Naive thymus-derived CD8-positive, alpha-beta T cell (primary cell): ENCODE results near the gene GRIN3B. TPM values are rescaled to one million over a fixed set of nuclear protein-coding genes. Genes with fewer than 3 reads are reported as not detected.

Experiments used
- ATAC-seq, 2 donors: fragments of 150-1000 bp; cut with Tn5 transposase in 1 of 2; sonication (Bioruptor Pico), chemical (Tn5 transposase) in 1 of 2; 1 replicate in 1 of 2; 2 replicates in 1 of 2; pipeline ENCODE4 v1.10.0; 2021; ENCODE audit warnings: mild to moderate bottlenecking in 2 of 2, moderate library complexity in 2 of 2
- POLR2A ChIA-PET: fragments of 350-600 bp; sonication (Branson Sonifier 250); formaldehyde crosslinking; loops from one replicate; lab custom pipeline; 2021; ENCODE audit warnings: antibody characterized with exemption; lab: Charles Lee
- DNase-seq, 10 donors: peaks; one replicate each; pipeline versions ENCODE4 v3.0.0 to v3.0.0-alpha.2; 2020 to 2022
- H3K27ac Mint-ChIP-seq, 10 donors: one replicate each; pipeline ENCODE4 v1.8.0; 2020 to 2022; ENCODE audit warnings: mild to moderate bottlenecking in 10 of 10, mixed read lengths in 10 of 10, moderate library complexity in 4 of 10, inconsistent platforms in 1 of 10
- H3K27me3 Mint-ChIP-seq, 5 donors: one replicate each; pipeline ENCODE4 v1.8.0; 2021 to 2022; ENCODE audit warnings: mixed read lengths in 5 of 5
- H3K36me3 Mint-ChIP-seq, 3 donors: one replicate each; pipeline ENCODE4 v1.8.0; 2020 to 2022; ENCODE audit warnings: mixed read lengths in 3 of 3, mild to moderate bottlenecking in 2 of 3, inconsistent platforms in 1 of 3
- H3K4me1 Mint-ChIP-seq, 4 donors: one replicate each; pipeline ENCODE4 v1.8.0; 2021 to 2022; ENCODE audit warnings: mixed read lengths in 4 of 4
- H3K4me3 Mint-ChIP-seq, 10 donors: one replicate each; pipeline ENCODE4 v1.8.0; 2020 to 2022; ENCODE audit warnings: mild to moderate bottlenecking in 10 of 10, mixed read lengths in 10 of 10, moderate library complexity in 6 of 10, inconsistent platforms in 1 of 10
- H3K9me3 Mint-ChIP-seq, 9 donors: one replicate each; pipeline ENCODE4 v1.8.0; 2020 to 2022; ENCODE audit warnings: mixed read lengths in 9 of 9, mild to moderate bottlenecking in 3 of 9, inconsistent platforms in 1 of 9, moderate library complexity in 1 of 9
- polyA plus RNA-seq, 3 donors: library from polyadenylated mRNA; unstranded; fragments of 300-500 nt; fragmentation: Illumina TruSeq; gene quantifications; one replicate each; pipeline ENCODE4 v1.2.3, GENCODE V29; 2021
- total RNA-seq, 8 experiments: library from RNA in 2 of 8; stranded (reverse) in 2 of 8; gene quantifications; one replicate each; pipeline ENCODE4 v1.2.3 and lab custom pipeline; 2021 to 2026

GRIN3B gene
- total and polyA plus RNA-seq, 5 experiments from 2014 or later: not detected

DNA sequence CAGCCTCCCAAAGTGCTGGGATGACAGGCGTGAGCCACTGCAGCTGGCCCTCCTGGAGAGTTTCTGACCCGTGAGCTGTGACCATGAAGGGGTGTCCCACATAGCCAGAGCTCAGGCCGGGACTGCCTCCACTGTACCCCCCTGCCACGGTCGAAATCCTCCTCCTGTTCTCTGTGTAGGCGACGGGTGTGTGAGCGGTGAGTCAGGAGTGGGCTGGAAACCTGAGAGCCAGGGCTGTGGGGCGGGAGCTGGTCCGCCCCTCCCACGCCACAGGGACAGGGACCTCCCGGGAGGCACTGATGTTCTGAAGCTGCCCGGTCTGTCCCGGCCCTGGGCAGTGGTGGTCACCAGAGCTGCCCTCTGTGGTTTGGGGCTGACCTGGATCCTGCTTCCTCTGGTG is 12.1 kb upstream of the GRIN3B start:
- no peaks in the 10 kb centered on the region for H3K9me3 Mint-ChIP-seq
- no peaks in the 10 kb centered on the region for H3K27me3 Mint-ChIP-seq
- POLR2A ChIA-PET: interaction anchor here (0.6 to 4.7 kb wide), 3 partner anchors 8 to 102 kb away, joined by 3 to 42 read pairs (median 4); no protein-coding TSS in a partner anchor
- peaks cover 12 to 25% (median 19%) of the 10 kb centered on the region in 4 donors for H3K4me1 Mint-ChIP-seq
- peak overlapping the region in 2 of 10 donors; percentile 41 to 49 for H3K27ac Mint-ChIP-seq
- H3K4me3 Mint-ChIP-seq: no peak overlapping the region
- peaks cover 0 to 19% (median 0%) of the 10 kb centered on the region in 3 donors for H3K36me3 Mint-ChIP-seq
- no peak for ATAC-seq
- no peak for DNase-seq

DNA sequence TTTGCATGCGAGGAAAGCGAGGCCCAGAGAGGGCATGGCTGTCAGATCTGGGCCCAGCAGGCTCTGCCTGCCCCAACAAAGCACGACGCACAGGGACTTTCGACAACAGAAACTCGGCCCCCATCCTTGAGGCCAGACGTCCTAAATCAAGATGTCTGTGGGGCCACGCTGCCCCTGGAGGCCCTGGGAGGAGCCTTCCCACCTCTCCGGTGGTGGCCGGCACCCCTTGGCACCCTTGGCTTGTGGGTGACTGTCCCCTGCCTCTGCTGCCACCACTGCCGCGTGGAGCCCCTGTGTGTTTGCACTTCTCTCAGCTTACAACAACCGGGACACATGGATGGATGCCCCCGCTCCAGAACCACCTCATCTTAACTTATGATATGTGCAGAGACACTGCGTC is 11.7 kb upstream of the GRIN3B start:
- Mint-ChIP-seq H3K9me3 (no peaks in the 10 kb centered on the region), H3K27ac (peak overlapping the region in 1 of 10 donors; percentile 39), H3K4me3 (no peak overlapping the region), H3K4me1 (peaks cover 12 to 24% (median 19%) of the 10 kb centered on the region in 4 donors), H3K27me3 (no peaks in the 10 kb centered on the region), H3K36me3 (peaks cover 0 to 19% (median 0%) of the 10 kb centered on the region in 3 donors)
- POLR2A ChIA-PET: interaction anchor here (0.6 kb wide), 1 partner anchor 102 kb away, joined by 4 read pairs; no protein-coding TSS in a partner anchor
- DNase-seq (no peak), ATAC-seq (no peak)

GRCh38 chr19:989381-990081 is 10.7 kb upstream of the GRIN3B start:
- Mint-ChIP-seq H3K4me1 (peaks cover 8 to 18% (median 13%) of the 10 kb centered on the region in 4 donors), H3K4me3 (no peak overlapping the region), H3K27ac (peak overlapping the region in 1 of 10 donors; percentile 44), H3K27me3 (no peaks in the 10 kb centered on the region), H3K36me3 (peaks cover 0 to 19% (median 0%) of the 10 kb centered on the region in 3 donors), H3K9me3 (no peaks in the 10 kb centered on the region)
- DNase-seq (no peak), ATAC-seq (no peak)
- POLR2A ChIA-PET: interaction anchor here (0.5 kb wide), 1 partner anchor 8 kb away, joined by 5 read pairs; no protein-coding TSS in a partner anchor

- H3K27me3 Mint-ChIP-seq: no peaks in the 10 kb centered on the region
- DNase-seq (no peak), ATAC-seq (no peak)
- H3K27ac Mint-ChIP-seq: peak overlapping the region in 2 of 10 donors; percentile 40 to 57
- H3K4me3 Mint-ChIP-seq: no peak overlapping the region
- peaks cover 0 to 19% (median 0%) of the 10 kb centered on the region in 3 donors for H3K36me3 Mint-ChIP-seq
- H3K9me3 Mint-ChIP-seq: no peaks in the 10 kb centered on the region
- peaks cover 3 to 12% (median 6%) of the 10 kb centered on the region in 4 donors for H3K4me1 Mint-ChIP-seq
- POLR2A ChIA-PET: interaction anchor here (0.6 kb wide), 1 partner anchor 28 kb away, joined by 6 read pairs; no protein-coding TSS in a partner anchor
Measured at GRCh38 chr19:990119-990571, 10.1 kb upstream of the GRIN3B start.

DNA sequence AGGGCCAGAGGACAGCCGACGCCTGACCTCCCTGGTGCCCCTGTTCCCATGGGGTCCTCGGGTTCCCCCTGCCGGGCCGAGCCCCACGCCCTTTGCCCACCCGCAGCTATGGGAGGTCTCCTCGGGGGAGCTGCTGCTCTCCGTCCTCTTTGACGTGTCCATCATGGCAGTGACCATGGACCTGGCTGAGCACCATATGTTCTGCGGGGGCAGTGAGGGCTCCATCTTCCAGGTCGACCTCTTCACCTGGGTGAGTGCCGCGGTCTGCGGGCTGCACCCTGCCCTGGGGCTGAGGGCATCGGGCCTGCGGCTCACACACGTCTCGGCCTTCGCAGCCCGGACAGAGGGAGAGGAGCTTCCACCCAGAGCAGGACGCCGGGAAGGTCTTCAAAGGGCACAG is 9.5 kb upstream of the GRIN3B start:
- DNase-seq (no peak), ATAC-seq (no peak)
- Mint-ChIP-seq H3K36me3 (peaks cover 0 to 19% (median 0%) of the 10 kb centered on the region in 3 donors), H3K27ac (peak overlapping the region in 1 of 10 donors; percentile 57), H3K4me3 (no peak overlapping the region), H3K4me1 (peaks cover 1 to 8% (median 4%) of the 10 kb centered on the region in 4 donors), H3K27me3 (no peaks in the 10 kb centered on the region), H3K9me3 (no peaks in the 10 kb centered on the region)
- POLR2A ChIA-PET: interaction anchor here (0.7 kb wide), 1 partner anchor 63 kb away, joined by 3 read pairs; no protein-coding TSS in a partner anchor

DNA sequence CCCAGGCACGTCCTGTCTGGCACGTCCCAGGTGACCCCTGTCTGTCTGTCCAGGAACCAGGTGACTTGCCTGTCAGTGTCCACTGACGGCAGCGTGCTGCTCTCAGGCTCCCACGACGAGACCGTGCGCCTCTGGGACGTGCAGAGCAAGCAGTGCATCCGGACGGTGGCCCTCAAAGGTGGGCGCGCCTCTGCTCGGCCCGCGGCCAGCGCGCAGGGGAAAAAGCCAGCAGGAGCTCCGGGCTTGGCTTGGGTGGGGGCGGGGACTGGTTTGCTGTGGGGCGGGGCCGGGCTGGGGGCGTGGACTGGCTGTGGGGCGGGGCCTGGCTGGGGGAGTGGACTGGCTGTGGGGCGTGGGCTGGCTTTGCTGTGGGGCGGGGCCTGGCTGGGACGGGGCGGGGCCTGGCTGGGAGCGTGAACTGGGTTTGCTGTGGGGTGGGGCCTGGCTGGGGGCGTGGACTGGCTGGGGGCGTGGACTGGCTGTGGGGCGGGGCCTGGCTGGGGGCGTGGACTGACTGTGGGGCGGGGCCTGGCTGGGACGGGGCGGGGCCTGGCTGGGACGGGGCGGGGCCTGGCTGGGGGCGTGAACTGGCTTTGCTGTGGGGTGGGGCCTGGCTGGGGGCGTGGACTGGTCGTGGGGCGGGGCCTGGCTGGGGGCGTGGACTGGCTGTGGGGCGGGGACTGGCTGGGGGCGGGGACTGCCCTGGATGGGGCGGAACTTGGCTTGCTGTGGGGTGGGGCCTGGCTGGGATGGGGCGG is 8.9 kb upstream of the GRIN3B start:
- DNase-seq (peak in 8 of 10 donors; percentile 35 to 73 (median 50)), ATAC-seq (peak; percentile 33 to 58)
- H3K4me3 Mint-ChIP-seq: no peak overlapping the region
- peaks cover 0 to 19% (median 0%) of the 10 kb centered on the region in 3 donors for H3K36me3 Mint-ChIP-seq
- H3K27ac Mint-ChIP-seq: peak overlapping the region in 2 of 10 donors; percentile 57 to 69
- H3K4me1 Mint-ChIP-seq: peaks cover 2 to 9% (median 7%) of the 10 kb centered on the region in 4 donors
- peaks cover 0 to under 1% (median 0%) of the 10 kb centered on the region in 5 donors for H3K27me3 Mint-ChIP-seq
- POLR2A ChIA-PET: interaction anchor here (0.7 kb wide), 1 partner anchor 64 kb away, joined by 3 read pairs; no protein-coding TSS in a partner anchor
- no peaks in the 10 kb centered on the region for H3K9me3 Mint-ChIP-seq

GRCh38 chr19:991932-992669 is 8.1 kb upstream of the GRIN3B start:
- Mint-ChIP-seq H3K36me3 (peaks cover 0 to 13% (median 0%) of the 10 kb centered on the region in 3 donors), H3K4me1 (peaks cover 5 to 14% (median 9%) of the 10 kb centered on the region in 4 donors), H3K27ac (peak overlapping the region in 2 of 10 donors; percentile 34 to 48), H3K9me3 (no peaks in the 10 kb centered on the region), H3K27me3 (peaks cover 0 to 4% (median 0%) of the 10 kb centered on the region in 5 donors), H3K4me3 (no peak overlapping the region)
- ATAC-seq (no peak), DNase-seq (no peak)
- POLR2A ChIA-PET: no interaction called here

GRCh38 chr19:992670-993055 is 7.6 kb upstream of the GRIN3B start:
- Mint-ChIP-seq H3K36me3 (peaks cover 0 to 12% (median 0%) of the 10 kb centered on the region in 3 donors), H3K27me3 (peaks cover 0 to 5% (median 0%) of the 10 kb centered on the region in 5 donors), H3K4me1 (peaks cover 5 to 15% (median 10%) of the 10 kb centered on the region in 4 donors), H3K9me3 (no peaks in the 10 kb centered on the region), H3K27ac (peak overlapping the region in 3 of 10 donors; percentile 50 to 80 (median 58)), H3K4me3 (no peak overlapping the region)
- ATAC-seq (no peak), DNase-seq (no peak)
- POLR2A ChIA-PET: interaction anchor here (0.6 to 1.1 kb wide), 2 partner anchors 8 to 194 kb away, joined by 3 read pairs; no protein-coding TSS in a partner anchor

DNA sequence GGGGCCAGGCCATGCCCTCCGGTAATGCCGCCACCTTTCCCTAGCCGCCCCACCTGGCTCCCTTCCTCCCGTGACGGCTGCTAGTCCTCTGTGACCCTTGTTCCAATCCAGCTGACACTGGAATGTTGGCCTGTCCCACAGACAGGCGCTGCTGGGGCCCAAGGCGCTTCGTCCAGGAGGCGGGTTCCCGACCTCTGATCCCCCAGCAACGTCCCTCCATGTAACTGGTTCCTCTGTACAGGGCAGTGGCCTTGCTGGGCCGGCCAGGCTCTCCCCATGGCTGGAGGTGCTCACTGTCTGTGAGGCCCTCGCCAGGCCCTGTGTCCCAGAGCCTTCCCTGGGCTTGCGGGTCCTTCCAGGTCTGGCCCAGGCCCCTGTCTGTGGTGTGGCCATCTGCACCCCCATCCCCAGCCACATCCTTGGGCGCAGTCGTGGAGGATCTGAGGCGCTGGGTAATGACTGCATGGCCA is 6.8 kb upstream of the GRIN3B start:
- no peak overlapping the region for H3K4me3 Mint-ChIP-seq
- DNase-seq (no peak), ATAC-seq (no peak)
- peaks cover 0 to 8% (median 0%) of the 10 kb centered on the region in 3 donors for H3K36me3 Mint-ChIP-seq
- POLR2A ChIA-PET: interaction anchor here (0.6 to 1.1 kb wide), 2 partner anchors 9 to 194 kb away, joined by 3 read pairs; no protein-coding TSS in a partner anchor
- H3K9me3 Mint-ChIP-seq: no peaks in the 10 kb centered on the region
- H3K4me1 Mint-ChIP-seq: peaks cover 4 to 20% (median 13%) of the 10 kb centered on the region in 4 donors
- peaks cover 0 to 12% (median 0%) of the 10 kb centered on the region in 5 donors for H3K27me3 Mint-ChIP-seq
- peak overlapping the region in 4 of 10 donors; percentile 17 to 82 (median 52) for H3K27ac Mint-ChIP-seq

- Mint-ChIP-seq H3K9me3 (peaks cover 0 to 3% (median 0%) of the 10 kb centered on the region in 9 donors), H3K27me3 (peaks cover 0 to 15% (median 3%) of the 10 kb centered on the region in 5 donors), H3K36me3 (peaks cover 0 to 8% (median 0%) of the 10 kb centered on the region in 3 donors), H3K27ac (peak overlapping the region in 2 of 10 donors; percentile 39 to 82), H3K4me1 (peaks cover 4 to 17% (median 13%) of the 10 kb centered on the region in 4 donors), H3K4me3 (no peak overlapping the region)
- DNase-seq (no peak), ATAC-seq (no peak)
- POLR2A ChIA-PET: interaction anchor here (1.1 to 5.4 kb wide), 3 partner anchors 8 to 27 kb away, joined by 3 to 42 read pairs (median 7); partner anchors contain the start of genes RNU6-2, TMEM259 and WDR18
Measured at GRCh38 chr19:993831-994393, 6.3 kb upstream of the GRIN3B start.

- POLR2A ChIA-PET: interaction anchor here (0.9 to 5.4 kb wide), 5 partner anchors 9 to 95 kb away, joined by 3 to 42 read pairs (median 27); partner anchors contain the start of genes ARHGAP45, RNU6-2, TMEM259 and WDR18
- H3K9me3 Mint-ChIP-seq: peaks cover 0 to 3% (median 0%) of the 10 kb centered on the region in 9 donors
- peaks cover 5 to 21% (median 9%) of the 10 kb centered on the region in 5 donors for H3K27me3 Mint-ChIP-seq
- H3K4me3 Mint-ChIP-seq: no peak overlapping the region
- peaks cover 0 to 10% (median 0%) of the 10 kb centered on the region in 3 donors for H3K36me3 Mint-ChIP-seq
- peak overlapping the region in 1 of 10 donors; percentile 34 for H3K27ac Mint-ChIP-seq
- H3K4me1 Mint-ChIP-seq: peaks cover 4 to 20% (median 16%) of the 10 kb centered on the region in 4 donors
- ATAC-seq (no peak), DNase-seq (no peak)
Measured at GRCh38 chr19:994516-994915, 5.7 kb upstream of the GRIN3B start.
